ENCODE measurements around the gene SAP25. TPM values are rescaled to one million over a fixed set of nuclear protein-coding genes. Genes with fewer than 3 reads are reported as not detected.

The SAP25 gene
- 1 to 10 TPM; 1.5 to 3.3 TPM for polyA plus RNA-seq

- Histone ChIP-seq H3K27ac (ENCODE audit: low read depth in 2 of 2, low read length in 1 of 2) (no peak within 1 kb of the TSS), H3K9me3 (ENCODE audit: control insufficient read depth in 2 of 2, insufficient read depth in 1 of 2, low read depth in 1 of 2, low read length in 1 of 2) (no peaks in the 10 kb centered on the region), H3K27me3 (ENCODE audit: control insufficient read depth in 1 of 2, insufficient read depth in 2 of 2, low read length in 2 of 2) (no peaks in the 10 kb centered on the region), H3K4me1 (ENCODE audit: control insufficient read depth in 2 of 2, insufficient read depth in 2 of 2, low read length in 1 of 2) (peaks cover 0 to 19% of the 10 kb centered on the region in 2 donors), H3K4me3 (ENCODE audit: low read depth in 1 of 2, low read length in 2 of 2) (no peak within 1 kb of the TSS), H3K36me3 (ENCODE audit: control insufficient read depth in 2 of 2, insufficient read depth in 2 of 2, low read length in 1 of 2) (peaks cover 11 to 49% of the 10 kb centered on the region in 2 donors)
- 92 to 93% methylated on average over 67 to 70 of the region's 70 CpGs for WGBS, 2 donors
Observed at GRCh38 chr7:100573691-100574361, at the start of gene SAP25. SAP25 (minus strand) TSS chr7:100573900; CDS start chr7:100573742, 158 bp downstream.

- WGBS, 2 donors, result 80 to 85% methylated on average over 8 of the region's 8 CpGs
- no peak overlapping the region for H3K4me3 ChIP-seq (ENCODE audit: low read depth in 1 of 2, low read length in 2 of 2)
- no peak overlapping the region for H3K27ac ChIP-seq (ENCODE audit: low read depth in 2 of 2, low read length in 1 of 2)
- no peaks in the 10 kb centered on the region for H3K9me3 ChIP-seq (ENCODE audit: control insufficient read depth in 2 of 2, insufficient read depth in 1 of 2, low read depth in 1 of 2, low read length in 1 of 2)
- no peaks in the 10 kb centered on the region for H3K27me3 ChIP-seq (ENCODE audit: control insufficient read depth in 1 of 2, insufficient read depth in 2 of 2, low read length in 2 of 2)
- H3K4me1 ChIP-seq (ENCODE audit: control insufficient read depth in 2 of 2, insufficient read depth in 2 of 2, low read length in 1 of 2), result no peaks in the 10 kb centered on the region
- no peaks in the 10 kb centered on the region for H3K36me3 ChIP-seq (ENCODE audit: control insufficient read depth in 2 of 2, insufficient read depth in 2 of 2, low read length in 1 of 2)
Observed at GRCh38 chr7:100621554-100621953, 47.9 kb upstream of the SAP25 start.

- 95 to 96% methylated on average over 23 of the region's 23 CpGs for WGBS, 2 donors
- H3K27ac ChIP-seq (ENCODE audit: low read depth in 2 of 2, low read length in 1 of 2), result no peak overlapping the region
Observed at GRCh38 chr7:100620804-100621203, 47.1 kb upstream of the SAP25 start.

GRCh38 chr7:100620239-100620638 lies 46.5 kb upstream of the SAP25 start:
- H3K27ac ChIP-seq (ENCODE audit: low read depth in 2 of 2, low read length in 1 of 2), result no peak overlapping the region
- H3K4me1 ChIP-seq (ENCODE audit: control insufficient read depth in 2 of 2, insufficient read depth in 2 of 2, low read length in 1 of 2), result no peaks in the 10 kb centered on the region
- H3K9me3 ChIP-seq (ENCODE audit: control insufficient read depth in 2 of 2, insufficient read depth in 1 of 2, low read depth in 1 of 2, low read length in 1 of 2), result no peaks in the 10 kb centered on the region
- H3K4me3 ChIP-seq (ENCODE audit: low read depth in 1 of 2, low read length in 2 of 2), result no peak overlapping the region
- no peaks in the 10 kb centered on the region for H3K27me3 ChIP-seq (ENCODE audit: control insufficient read depth in 1 of 2, insufficient read depth in 2 of 2, low read length in 2 of 2)
- 91% methylated on average over 6 of the region's 6 CpGs for WGBS, 2 donors
- H3K36me3 ChIP-seq (ENCODE audit: control insufficient read depth in 2 of 2, insufficient read depth in 2 of 2, low read length in 1 of 2), result no peaks in the 10 kb centered on the region

More at GRCh38 chr7:100620804-100621203, 47.1 kb upstream of the SAP25 start:
- Histone ChIP-seq H3K9me3 (ENCODE audit: control insufficient read depth in 2 of 2, insufficient read depth in 1 of 2, low read depth in 1 of 2, low read length in 1 of 2) (no peaks in the 10 kb centered on the region), H3K4me1 (ENCODE audit: control insufficient read depth in 2 of 2, insufficient read depth in 2 of 2, low read length in 1 of 2) (no peaks in the 10 kb centered on the region), H3K36me3 (ENCODE audit: control insufficient read depth in 2 of 2, insufficient read depth in 2 of 2, low read length in 1 of 2) (no peaks in the 10 kb centered on the region), H3K27me3 (ENCODE audit: control insufficient read depth in 1 of 2, insufficient read depth in 2 of 2, low read length in 2 of 2) (no peaks in the 10 kb centered on the region), H3K4me3 (ENCODE audit: low read depth in 1 of 2, low read length in 2 of 2) (no peak overlapping the region)

GRCh38 chr7:100614308-100614861 lies 40.7 kb upstream of the SAP25 start:
- 72 to 79% methylated on average over 6 of the region's 6 CpGs for WGBS, 2 donors
- Histone ChIP-seq H3K36me3 (ENCODE audit: control insufficient read depth in 2 of 2, insufficient read depth in 2 of 2, low read length in 1 of 2) (peaks cover 0 to 3% of the 10 kb centered on the region in 2 donors), H3K27ac (ENCODE audit: low read depth in 2 of 2, low read length in 1 of 2) (no peak overlapping the region), H3K9me3 (ENCODE audit: control insufficient read depth in 2 of 2, insufficient read depth in 1 of 2, low read depth in 1 of 2, low read length in 1 of 2) (no peaks in the 10 kb centered on the region), H3K27me3 (ENCODE audit: control insufficient read depth in 1 of 2, insufficient read depth in 2 of 2, low read length in 2 of 2) (no peaks in the 10 kb centered on the region), H3K4me3 (ENCODE audit: low read depth in 1 of 2, low read length in 2 of 2) (no peak overlapping the region), H3K4me1 (ENCODE audit: control insufficient read depth in 2 of 2, insufficient read depth in 2 of 2, low read length in 1 of 2) (peaks cover 0 to 6% of the 10 kb centered on the region in 2 donors)

GRCh38 chr7:100613412-100614175 lies 39.9 kb upstream of the SAP25 start:
- H3K36me3 ChIP-seq (ENCODE audit: control insufficient read depth in 2 of 2, insufficient read depth in 2 of 2, low read length in 1 of 2), result peaks cover 0 to 3% of the 10 kb centered on the region in 2 donors
- H3K27ac ChIP-seq (ENCODE audit: low read depth in 2 of 2, low read length in 1 of 2), result peak overlapping the region in 1 of 2 donors; percentile 18
- H3K9me3 ChIP-seq (ENCODE audit: control insufficient read depth in 2 of 2, insufficient read depth in 1 of 2, low read depth in 1 of 2, low read length in 1 of 2), result no peaks in the 10 kb centered on the region
- H3K4me1 ChIP-seq (ENCODE audit: control insufficient read depth in 2 of 2, insufficient read depth in 2 of 2, low read length in 1 of 2), result peaks cover 0 to 6% of the 10 kb centered on the region in 2 donors
- H3K27me3 ChIP-seq (ENCODE audit: control insufficient read depth in 1 of 2, insufficient read depth in 2 of 2, low read length in 2 of 2), result no peaks in the 10 kb centered on the region
- 85 to 88% methylated on average over 13 of the region's 13 CpGs for WGBS, 2 donors
- no peak overlapping the region for H3K4me3 ChIP-seq (ENCODE audit: low read depth in 1 of 2, low read length in 2 of 2)

GRCh38 chr7:100612730-100613390 lies 39.2 kb upstream of the SAP25 start:
- Histone ChIP-seq H3K4me1 (ENCODE audit: control insufficient read depth in 2 of 2, insufficient read depth in 2 of 2, low read length in 1 of 2) (peaks cover 0 to 6% of the 10 kb centered on the region in 2 donors), H3K27me3 (ENCODE audit: control insufficient read depth in 1 of 2, insufficient read depth in 2 of 2, low read length in 2 of 2) (no peaks in the 10 kb centered on the region), H3K4me3 (ENCODE audit: low read depth in 1 of 2, low read length in 2 of 2) (peak overlapping the region; percentile 63 to 69), H3K27ac (ENCODE audit: low read depth in 2 of 2, low read length in 1 of 2) (peak overlapping the region; percentile 95 to 100), H3K9me3 (ENCODE audit: control insufficient read depth in 2 of 2, insufficient read depth in 1 of 2, low read depth in 1 of 2, low read length in 1 of 2) (no peaks in the 10 kb centered on the region), H3K36me3 (ENCODE audit: control insufficient read depth in 2 of 2, insufficient read depth in 2 of 2, low read length in 1 of 2) (peaks cover 0 to 3% of the 10 kb centered on the region in 2 donors)
- WGBS, 2 donors, result 4% methylated on average over 25 to 29 of the region's 29 CpGs

GRCh38 chr7:100611983-100612729 lies 38.5 kb upstream of the SAP25 start, which contains the start of gene MOSPD3:
MOSPD3 (plus strand) TSS chr7:100612540; CDS start chr7:100612792, 252 bp downstream.
- Histone ChIP-seq H3K36me3 (ENCODE audit: control insufficient read depth in 2 of 2, insufficient read depth in 2 of 2, low read length in 1 of 2) (peaks cover 0 to 3% of the 10 kb centered on the region in 2 donors), H3K4me1 (ENCODE audit: control insufficient read depth in 2 of 2, insufficient read depth in 2 of 2, low read length in 1 of 2) (peaks cover 0 to 6% of the 10 kb centered on the region in 2 donors), H3K4me3 (ENCODE audit: low read depth in 1 of 2, low read length in 2 of 2) (peak within 1 kb of the TSS; percentile 63 to 69), H3K27ac (ENCODE audit: low read depth in 2 of 2, low read length in 1 of 2) (peak within 1 kb of the TSS; percentile 95 to 100), H3K27me3 (ENCODE audit: control insufficient read depth in 1 of 2, insufficient read depth in 2 of 2, low read length in 2 of 2) (no peaks in the 10 kb centered on the region), H3K9me3 (ENCODE audit: control insufficient read depth in 2 of 2, insufficient read depth in 1 of 2, low read depth in 1 of 2, low read length in 1 of 2) (no peaks in the 10 kb centered on the region)
- 0 to 1% methylated on average over 51 to 61 of the region's 61 CpGs for WGBS, 2 donors

Measured in esophagus (tissue), 2 donors.